GM19328 (cell line): ENCODE data around the gene PIK3C2A.
A peak's percentile ranks its signal among the peaks of the same experiment; 100 is the strongest.

Source experiments
- ATAC-seq: cut with Tn5 transposase; IDR thresholded peaks from one replicate; pipeline ENCODE4 v1.9.1; 2021; ENCODE audit warnings: mild to moderate bottlenecking, moderate library complexity; ENCODE audit not compliant: unreplicated experiment

Gene PIK3C2A

GRCh38 chr11:17214338-17214737 lies 6.6 kb upstream of the PIK3C2A start:
- no peak for ATAC-seq

DNA sequence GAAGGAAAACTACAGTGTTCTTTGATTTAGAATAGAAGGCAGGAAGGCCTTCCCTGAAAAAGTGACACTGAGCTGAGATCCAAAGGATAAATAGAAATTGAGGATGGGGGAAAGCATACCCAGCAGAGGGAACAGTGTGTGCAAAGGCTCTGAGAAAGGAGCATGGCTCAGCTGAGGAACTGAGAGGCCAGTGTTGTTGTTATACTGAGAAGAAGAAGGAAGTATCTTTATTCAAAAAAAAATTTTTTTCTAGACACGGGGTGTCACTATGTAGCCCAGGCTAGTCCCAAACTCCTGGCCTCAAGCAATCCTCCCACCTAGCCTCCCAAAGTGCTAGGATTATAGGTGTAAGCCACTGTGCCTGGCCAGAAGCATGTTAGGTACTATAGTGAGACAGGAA lies 3.5 kb upstream of the PIK3C2A start:
- no peak for ATAC-seq

GRCh38 chr11:17209939-17210245 lies 2.1 kb upstream of the PIK3C2A start:
- ATAC-seq: no peak

DNA sequence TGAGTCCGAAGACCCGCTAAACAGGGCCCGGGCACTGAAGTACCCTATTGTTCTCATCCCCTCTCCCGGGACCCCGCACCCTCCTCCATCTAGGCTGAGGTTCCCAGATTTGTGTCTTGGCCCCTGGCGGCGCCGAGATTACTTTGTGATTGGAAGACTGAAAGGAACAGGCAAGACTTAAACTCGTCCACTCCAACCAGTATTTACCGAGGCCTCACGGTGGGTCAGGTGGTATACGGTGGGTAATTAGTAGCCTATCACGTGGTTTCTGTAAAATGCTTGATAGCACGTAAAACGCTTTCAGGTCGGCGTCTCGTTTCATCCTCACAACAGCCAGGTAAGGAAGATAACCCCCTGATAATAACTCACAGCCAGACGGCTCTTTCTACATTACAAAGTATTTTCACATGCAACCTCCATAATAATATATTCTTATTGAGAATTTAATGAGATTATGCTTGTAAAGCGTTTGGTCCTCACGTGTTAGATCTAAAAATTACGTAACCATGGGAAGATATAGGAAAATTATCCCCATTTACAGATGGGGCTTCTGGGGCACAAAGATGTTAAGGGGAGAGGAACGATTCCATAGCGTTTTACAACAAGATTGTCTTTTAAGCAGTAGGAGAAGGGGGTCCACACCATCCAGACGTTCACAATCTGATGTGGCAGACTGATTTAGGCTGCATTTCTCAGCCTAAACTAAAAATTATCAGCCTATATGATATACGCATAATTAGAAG lies 642 bp upstream of the PIK3C2A start:
- peak; percentile 40 for ATAC-seq

DNA sequence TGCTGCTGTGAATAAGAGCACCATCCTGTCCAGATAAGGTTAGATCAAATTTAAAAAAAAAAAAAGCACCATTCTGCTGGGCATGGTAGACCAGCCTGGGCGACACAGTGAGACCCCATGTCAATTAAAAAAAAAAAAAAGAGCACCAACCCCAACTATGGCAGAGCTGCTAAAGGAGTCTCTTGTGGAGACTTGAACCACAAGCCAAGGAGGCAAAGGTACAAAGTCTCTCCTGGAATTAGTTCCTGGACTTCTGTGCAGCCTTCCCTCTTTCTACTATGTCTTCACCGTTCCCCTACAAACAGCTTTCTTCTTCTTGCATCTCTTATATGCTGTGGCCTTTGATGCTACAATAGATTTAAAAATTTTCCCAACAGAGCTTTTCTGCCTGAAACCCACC lies 1.3 kb downstream of the PIK3C2A start:
- no peak for ATAC-seq

GRCh38 chr11:17197431-17197898 lies 10.3 kb downstream of the PIK3C2A start:
- no peak for ATAC-seq

- no peak for ATAC-seq
These were observed 19.1 kb downstream of the PIK3C2A start for GRCh38 chr11:17188675-17189074.

DNA sequence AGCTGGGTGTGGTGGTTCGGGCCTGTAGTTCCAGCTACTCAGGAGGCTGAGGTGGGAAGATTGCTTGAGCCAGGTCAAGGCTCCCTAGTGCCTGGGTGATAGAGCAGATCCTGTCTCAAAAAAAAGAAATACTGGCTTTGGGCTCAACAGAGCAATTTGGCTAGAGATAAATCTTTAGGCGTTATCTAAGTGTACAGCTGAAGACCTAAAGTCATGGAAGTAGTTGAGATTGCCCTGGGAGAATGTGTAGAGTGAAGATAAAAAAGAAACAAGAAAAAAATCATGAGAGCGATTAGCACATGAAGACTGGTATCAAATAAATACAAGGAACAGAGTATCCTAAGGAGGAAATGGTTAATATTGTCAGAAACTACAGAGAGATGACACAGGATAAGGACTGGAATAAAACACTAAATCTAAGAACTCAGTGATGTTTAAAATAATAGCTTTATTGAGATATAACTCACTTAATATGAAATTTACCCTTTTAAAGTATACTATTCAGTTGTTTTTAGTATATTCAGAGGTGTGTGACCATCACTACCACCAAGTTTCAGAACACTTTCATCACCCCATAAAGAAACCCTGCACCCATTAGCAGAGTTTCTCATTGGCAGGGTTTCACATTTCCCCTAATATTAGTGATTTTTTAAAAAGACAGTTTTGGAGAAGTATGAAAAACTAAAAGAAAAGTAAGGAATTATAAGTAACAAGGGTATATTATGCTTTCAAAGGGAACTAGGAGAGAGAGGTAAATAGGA lies 20.7 kb downstream of the PIK3C2A start:
- no peak for ATAC-seq

- ATAC-seq: no peak
These were observed 21.8 kb downstream of the PIK3C2A start for GRCh38 chr11:17185938-17186337.

- ATAC-seq: no peak
These were observed 22.8 kb downstream of the PIK3C2A start for GRCh38 chr11:17184882-17185587.

DNA sequence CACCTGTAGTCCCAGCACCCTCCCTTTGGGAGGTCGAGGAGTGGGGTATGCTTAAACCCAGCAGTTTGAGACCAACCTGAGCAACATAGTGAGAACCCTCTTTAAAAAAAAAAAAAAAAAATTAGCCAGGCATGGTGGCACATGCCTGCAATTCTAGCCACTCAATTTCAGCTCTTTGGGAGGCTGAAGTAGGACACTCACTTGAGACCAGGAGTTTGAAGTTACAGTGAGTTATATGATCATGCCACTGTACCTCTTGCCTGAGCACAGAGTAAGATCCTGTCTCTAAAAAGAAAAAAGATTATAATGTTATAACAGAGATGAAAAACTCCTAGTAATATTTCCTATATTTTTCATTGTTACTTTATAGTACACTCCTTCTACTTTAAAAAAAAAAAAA lies 23.9 kb downstream of the PIK3C2A start:
- ATAC-seq: no peak

GRCh38 chr11:17179970-17180369 lies 27.8 kb downstream of the PIK3C2A start:
- no peak for ATAC-seq

DNA sequence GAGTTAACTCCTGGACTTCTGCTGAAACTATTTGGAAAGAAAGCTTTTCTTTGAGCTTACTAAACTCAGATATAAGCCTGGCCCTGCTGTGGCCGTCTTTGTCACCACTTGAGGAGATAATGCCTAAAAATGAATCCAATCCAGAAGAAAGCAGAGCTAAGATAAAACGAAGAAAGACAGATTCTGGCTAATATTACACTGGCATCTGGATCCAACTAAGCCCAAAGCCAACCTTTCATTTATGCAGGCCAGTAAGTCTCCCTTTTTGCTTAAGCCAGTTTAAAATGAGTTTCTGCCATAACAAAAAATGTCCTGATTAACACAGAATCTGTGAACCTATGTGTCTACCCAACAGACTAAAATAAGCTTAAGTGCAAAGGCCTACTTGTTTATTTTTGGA lies 34.5 kb downstream of the PIK3C2A start:
- ATAC-seq: no peak

DNA sequence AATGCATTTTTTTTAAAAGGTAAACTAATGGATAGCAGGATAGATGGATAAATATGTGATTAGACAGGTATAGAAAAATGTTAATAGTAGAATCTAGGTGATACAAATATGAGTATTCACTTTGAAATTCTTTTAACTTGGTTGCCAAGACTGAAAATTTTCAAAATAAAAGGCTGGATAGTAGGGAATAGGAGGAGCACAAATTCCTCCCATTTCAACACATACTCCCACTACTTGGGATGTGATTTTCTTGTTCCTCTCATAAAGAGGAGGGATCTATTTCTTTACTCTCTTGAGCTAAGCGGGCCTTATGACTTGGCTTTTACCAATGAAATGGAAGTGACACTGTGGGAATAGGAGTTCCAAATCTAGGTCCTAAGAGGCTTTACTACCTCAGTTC lies 35.9 kb downstream of the PIK3C2A start:
- ATAC-seq: no peak

DNA sequence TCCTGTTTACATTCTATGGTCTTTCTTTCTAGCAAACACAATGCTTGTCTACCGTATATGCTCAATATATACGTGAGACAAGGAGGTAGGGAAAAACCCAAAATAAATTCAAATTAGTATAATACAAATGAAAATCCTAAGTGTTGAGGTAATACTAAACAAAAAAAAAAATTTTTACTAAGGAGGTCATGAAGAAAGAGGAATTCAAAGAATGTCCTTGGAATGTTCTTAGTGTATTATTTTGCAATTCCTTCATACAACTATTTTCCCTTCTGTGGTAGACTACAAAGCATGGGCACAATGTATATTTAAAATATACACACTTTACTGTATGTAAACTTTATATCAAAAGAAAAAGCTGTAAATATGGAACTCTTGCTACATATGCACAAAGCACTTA lies 36.4 kb downstream of the PIK3C2A start:
- no peak for ATAC-seq

GRCh38 chr11:17169876-17170275 lies 37.9 kb downstream of the PIK3C2A start:
- no peak for ATAC-seq

GRCh38 chr11:17165247-17165890 lies 42.4 kb downstream of the PIK3C2A start:
- ATAC-seq: no peak

DNA sequence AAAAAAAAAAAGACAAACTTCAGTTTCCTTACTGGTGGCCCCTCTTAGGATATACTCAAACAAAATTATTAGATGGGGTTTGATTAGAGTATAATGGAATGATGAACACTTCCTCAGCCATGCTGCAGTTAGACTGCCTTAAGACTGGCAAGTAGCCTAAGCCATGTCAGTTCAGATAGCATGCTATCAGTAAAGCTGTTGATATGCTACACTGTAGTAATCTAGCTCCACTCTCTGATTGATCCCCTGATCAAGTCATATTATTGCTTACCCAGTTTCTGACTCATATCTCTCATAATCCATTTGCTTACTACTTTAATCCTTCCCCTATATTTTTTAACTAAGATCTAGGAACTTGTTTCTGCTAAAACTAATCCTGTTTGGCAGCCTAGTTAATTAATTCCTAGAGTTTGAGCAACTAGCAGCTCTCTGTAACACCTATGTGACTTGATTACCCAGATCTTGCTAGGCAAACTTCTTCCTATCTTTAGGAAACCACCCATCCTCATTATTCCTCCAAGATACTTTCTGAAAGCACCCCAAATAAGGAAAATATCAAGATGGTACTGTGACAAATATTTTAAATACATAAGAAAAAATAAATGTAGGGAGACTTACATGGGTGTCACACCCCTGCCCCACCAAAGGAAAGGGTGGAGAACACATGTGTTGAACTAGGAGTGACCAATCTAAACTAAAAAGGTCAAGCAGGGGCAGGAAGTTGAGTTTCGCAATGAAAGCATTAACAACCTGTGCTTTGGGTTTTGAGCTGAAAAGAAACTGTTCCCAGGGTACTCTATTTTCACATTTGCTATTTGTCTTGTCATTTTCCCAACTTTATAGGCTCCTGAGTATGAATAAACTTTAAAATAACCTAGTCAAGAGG lies 43.2 kb downstream of the PIK3C2A start:
- ATAC-seq: no peak

DNA sequence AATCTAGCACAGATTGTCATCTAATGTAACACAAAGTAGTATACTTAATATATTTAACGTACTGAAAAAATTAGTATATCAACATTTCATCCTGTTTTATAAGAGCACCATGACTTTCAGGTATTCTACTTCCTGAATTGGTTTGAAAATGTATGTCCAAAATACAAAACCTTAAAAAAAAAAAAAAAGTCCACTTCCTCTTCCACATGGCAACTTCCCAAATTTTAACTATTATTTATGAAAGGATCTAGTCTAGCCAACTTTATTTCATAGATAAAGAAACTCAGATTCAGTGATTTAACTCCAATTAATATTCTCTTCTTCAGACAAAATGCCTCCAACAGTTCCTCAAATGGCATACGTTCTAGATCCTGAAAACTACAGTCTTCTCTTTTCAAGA lies 44.0 kb downstream of the PIK3C2A start:
- ATAC-seq: no peak

DNA sequence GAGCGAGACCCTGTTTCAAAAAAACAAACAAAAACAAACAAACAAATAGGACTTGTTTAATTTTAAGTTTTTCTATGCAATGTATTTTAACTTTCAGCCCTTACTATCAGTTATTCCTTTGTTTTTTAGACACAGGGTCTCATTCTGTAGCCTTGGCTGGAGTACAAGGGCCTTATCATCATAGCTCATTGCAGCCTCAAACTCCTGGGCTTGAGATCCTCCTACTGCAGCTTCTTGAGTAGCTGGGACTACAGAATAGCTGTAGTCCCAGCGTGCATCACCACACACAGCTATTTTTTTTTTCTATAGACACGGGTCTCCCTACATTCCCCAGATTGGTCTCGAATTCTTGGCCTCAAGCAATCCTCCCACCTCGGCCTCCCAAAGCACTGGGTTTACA lies 44.5 kb downstream of the PIK3C2A start:
- no peak for ATAC-seq
